ENCODE results near the gene RFPL2. TPM values are rescaled to one million over a fixed set of nuclear protein-coding genes. Genes with fewer than 3 reads are reported as not detected.

Gene RFPL2
- total and polyA plus RNA-seq, 4 donors = 0.33 to 6.6 (median 2.1) TPM

- Histone ChIP-seq H3K4me3 (ENCODE audit: low read depth, low read length) (no peak overlapping the region), H3K9me3 (ENCODE audit: control insufficient read depth, insufficient read depth, low read length) (no peaks in the 10 kb centered on the region), H3K27me3 (ENCODE audit: control insufficient read depth, insufficient read depth, low read length) (peaks cover 14% of the 10 kb centered on the region), H3K36me3 (ENCODE audit: control insufficient read depth, insufficient read depth, low read length) (peaks cover 5% of the 10 kb centered on the region), H3K4me1 (ENCODE audit: control insufficient read depth, insufficient read depth, low read length) (peaks cover 38% of the 10 kb centered on the region), H3K27ac (ENCODE audit: low read depth, low read length) (no peak overlapping the region)
- DNase-seq (ENCODE audit: low read depth in 4 of 6, low spot score in 6 of 6) = no peak
- 77% methylated on average over 4 of the region's 4 CpGs for WGBS (ENCODE audit: insufficient coverage)
Observed at GRCh38 chr22:32207971-32208480, 3.2 kb upstream of the RFPL2 start.

- Histone ChIP-seq H3K4me3 (ENCODE audit: low read depth, low read length) (no peak overlapping the region), H3K27ac (ENCODE audit: low read depth, low read length) (no peak overlapping the region), H3K27me3 (ENCODE audit: control insufficient read depth, insufficient read depth, low read length) (peaks cover 18% of the 10 kb centered on the region), H3K9me3 (ENCODE audit: control insufficient read depth, insufficient read depth, low read length) (no peaks in the 10 kb centered on the region), H3K4me1 (ENCODE audit: control insufficient read depth, insufficient read depth, low read length) (peaks cover 47% of the 10 kb centered on the region), H3K36me3 (ENCODE audit: control insufficient read depth, insufficient read depth, low read length) (peaks cover 5% of the 10 kb centered on the region)
- WGBS (ENCODE audit: insufficient coverage) = 89% methylated on average over 21 of the region's 22 CpGs
- DNase-seq (ENCODE audit: low read depth in 4 of 6, low spot score in 6 of 6) = peak in 1 of 6 donors; percentile 23
Observed at GRCh38 chr22:32206774-32207758, 2.2 kb upstream of the RFPL2 start.

DNA sequence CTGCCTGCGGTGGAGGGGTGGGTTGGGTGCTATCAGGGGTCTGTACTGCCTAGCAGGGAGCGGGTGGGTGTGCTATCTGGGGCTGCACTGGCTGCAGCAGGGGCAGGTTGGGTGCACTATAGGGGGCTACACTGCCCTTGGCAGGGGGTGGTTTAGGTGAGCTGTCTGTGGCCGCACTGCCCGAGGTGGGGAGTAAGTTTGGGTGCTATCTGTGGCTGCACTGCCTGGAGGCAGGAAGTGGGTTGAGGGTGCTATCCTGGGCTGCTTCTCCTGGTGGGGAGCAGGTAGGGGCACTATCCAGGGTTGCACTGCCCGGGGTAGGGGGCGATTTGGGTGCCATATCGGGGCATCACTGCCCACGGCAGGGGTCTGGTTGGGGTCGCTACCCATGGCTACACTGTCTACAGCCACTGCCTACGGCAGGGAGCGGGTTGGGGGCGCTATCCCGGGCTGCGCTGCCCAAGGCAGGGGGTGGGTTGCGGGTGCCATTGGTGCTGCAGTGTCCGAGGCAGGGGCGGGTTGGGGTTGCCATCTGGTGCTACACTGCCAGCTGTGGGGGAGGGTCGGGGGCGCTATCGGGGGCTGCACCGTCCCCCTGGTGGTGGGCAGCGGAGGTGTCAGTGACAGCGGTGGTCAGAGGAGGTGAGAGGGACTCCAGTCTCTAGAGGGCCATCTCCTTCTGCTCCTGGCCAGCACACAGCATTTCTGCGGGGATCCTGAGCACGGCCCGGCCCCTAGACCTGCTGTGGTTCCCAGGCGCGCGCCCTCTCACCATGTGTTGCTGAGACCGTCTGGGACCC is 1.3 kb upstream of the RFPL2 start:
- H3K27me3 ChIP-seq (ENCODE audit: control insufficient read depth, insufficient read depth, low read length) = peaks cover 18% of the 10 kb centered on the region
- H3K27ac ChIP-seq (ENCODE audit: low read depth, low read length) = no peak overlapping the region
- peaks cover 5% of the 10 kb centered on the region for H3K36me3 ChIP-seq (ENCODE audit: control insufficient read depth, insufficient read depth, low read length)
- no peak for DNase-seq (ENCODE audit: low read depth in 4 of 6, low spot score in 6 of 6)
- no peaks in the 10 kb centered on the region for H3K9me3 ChIP-seq (ENCODE audit: control insufficient read depth, insufficient read depth, low read length)
- H3K4me3 ChIP-seq (ENCODE audit: low read depth, low read length) = no peak overlapping the region
- WGBS (ENCODE audit: insufficient coverage) = 95% methylated on average over 25 of the region's 30 CpGs
- peaks cover 47% of the 10 kb centered on the region for H3K4me1 ChIP-seq (ENCODE audit: control insufficient read depth, insufficient read depth, low read length)

GRCh38 chr22:32204040-32204855 is 625 bp downstream of the RFPL2 start:
- Histone ChIP-seq H3K27ac (ENCODE audit: low read depth, low read length) (no peak overlapping the region), H3K27me3 (ENCODE audit: control insufficient read depth, insufficient read depth, low read length) (peaks cover 18% of the 10 kb centered on the region), H3K4me1 (ENCODE audit: control insufficient read depth, insufficient read depth, low read length) (peaks cover 51% of the 10 kb centered on the region), H3K4me3 (ENCODE audit: low read depth, low read length) (peak overlapping the region; percentile 21), H3K9me3 (ENCODE audit: control insufficient read depth, insufficient read depth, low read length) (no peaks in the 10 kb centered on the region), H3K36me3 (ENCODE audit: control insufficient read depth, insufficient read depth, low read length) (peaks cover 5% of the 10 kb centered on the region)
- DNase-seq (ENCODE audit: low read depth in 4 of 6, low spot score in 6 of 6) = peak in 2 of 6 donors; percentile 20 to 79
- whole genome bisulfite sequencing (ENCODE audit: insufficient coverage) = 48% methylated on average over 39 of the region's 42 CpGs

- H3K36me3 ChIP-seq (ENCODE audit: control insufficient read depth, insufficient read depth, low read length) = no peaks in the 10 kb centered on the region
- H3K9me3 ChIP-seq (ENCODE audit: control insufficient read depth, insufficient read depth, low read length) = no peaks in the 10 kb centered on the region
- H3K27me3 ChIP-seq (ENCODE audit: control insufficient read depth, insufficient read depth, low read length) = peaks cover 18% of the 10 kb centered on the region
- no peak overlapping the region for H3K27ac ChIP-seq (ENCODE audit: low read depth, low read length)
- 33% methylated on average over 52 of the region's 53 CpGs for WGBS (ENCODE audit: insufficient coverage)
- peak in 1 of 6 donors; percentile 35 for DNase-seq (ENCODE audit: low read depth in 4 of 6, low spot score in 6 of 6)
- H3K4me1 ChIP-seq (ENCODE audit: control insufficient read depth, insufficient read depth, low read length) = peaks cover 51% of the 10 kb centered on the region
- peak overlapping the region; percentile 21 for H3K4me3 ChIP-seq (ENCODE audit: low read depth, low read length)
Observed at GRCh38 chr22:32203181-32204039, 1.5 kb downstream of the RFPL2 start.

DNA sequence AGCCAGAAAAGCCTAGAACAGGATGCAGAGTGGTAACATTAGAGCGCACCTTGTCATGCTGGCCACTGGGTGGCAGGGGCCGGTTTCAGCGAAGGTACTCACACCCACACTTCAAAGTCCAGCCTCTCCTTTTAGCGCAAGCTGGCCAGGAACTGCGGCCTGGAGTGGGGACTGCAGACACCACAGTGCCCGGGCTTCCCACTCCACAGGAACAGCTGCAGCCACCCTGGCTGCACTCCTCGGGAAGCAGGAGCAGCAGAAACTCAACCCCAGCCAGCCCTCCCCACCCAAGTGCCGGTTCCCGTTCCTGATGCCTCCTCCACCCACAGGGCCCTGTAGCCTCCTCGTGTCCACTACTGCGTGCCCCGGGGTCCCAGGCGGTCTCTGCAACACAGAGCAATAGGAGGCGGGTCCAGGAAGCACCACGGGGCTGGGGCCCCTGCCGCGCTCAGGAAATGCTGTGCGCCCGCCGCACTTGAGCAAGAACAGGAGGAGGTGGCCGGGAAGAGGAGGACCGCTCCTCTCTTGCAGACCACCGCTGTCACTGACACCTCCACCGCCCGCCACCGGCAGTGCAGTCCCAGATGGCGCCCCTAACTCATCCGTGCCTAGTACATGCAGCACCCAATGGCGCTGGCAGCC is 2.2 kb downstream of the RFPL2 start:
- 11% methylated on average over 28 of the region's 29 CpGs for WGBS (ENCODE audit: insufficient coverage)
- Histone ChIP-seq H3K27me3 (ENCODE audit: control insufficient read depth, insufficient read depth, low read length) (peaks cover 18% of the 10 kb centered on the region), H3K9me3 (ENCODE audit: control insufficient read depth, insufficient read depth, low read length) (no peaks in the 10 kb centered on the region), H3K36me3 (ENCODE audit: control insufficient read depth, insufficient read depth, low read length) (no peaks in the 10 kb centered on the region), H3K4me3 (ENCODE audit: low read depth, low read length) (peak overlapping the region; percentile 2), H3K4me1 (ENCODE audit: control insufficient read depth, insufficient read depth, low read length) (peaks cover 51% of the 10 kb centered on the region), H3K27ac (ENCODE audit: low read depth, low read length) (no peak overlapping the region)
- DNase-seq (ENCODE audit: low read depth in 4 of 6, low spot score in 6 of 6) = peak in 4 of 6 donors; percentile 13 to 91 (median 45)

DNA sequence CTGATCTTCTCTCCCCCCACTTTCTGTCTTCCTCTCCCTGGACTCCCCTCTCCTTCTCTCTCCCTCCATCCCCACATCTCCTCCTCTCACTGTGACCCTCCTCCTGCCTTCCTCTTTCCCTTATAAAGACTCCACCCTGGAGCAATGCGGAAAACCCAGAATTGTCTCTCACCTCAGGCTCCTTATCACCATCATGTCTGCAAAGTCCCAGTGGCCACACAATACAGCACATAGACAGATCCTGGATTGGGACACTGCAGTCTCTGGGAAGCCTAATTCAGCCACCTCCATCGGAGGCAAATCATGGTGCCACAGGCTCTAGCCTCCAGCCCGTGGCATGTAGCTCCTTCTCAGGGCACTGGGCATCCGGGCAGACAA is 2.7 kb downstream of the RFPL2 start:
- peak overlapping the region; percentile 2 for H3K4me3 ChIP-seq (ENCODE audit: low read depth, low read length)
- no peaks in the 10 kb centered on the region for H3K9me3 ChIP-seq (ENCODE audit: control insufficient read depth, insufficient read depth, low read length)
- no peaks in the 10 kb centered on the region for H3K36me3 ChIP-seq (ENCODE audit: control insufficient read depth, insufficient read depth, low read length)
- no peak for DNase-seq (ENCODE audit: low read depth in 4 of 6, low spot score in 6 of 6)
- H3K27ac ChIP-seq (ENCODE audit: low read depth, low read length) = no peak overlapping the region
- H3K4me1 ChIP-seq (ENCODE audit: control insufficient read depth, insufficient read depth, low read length) = peaks cover 49% of the 10 kb centered on the region
- 42% methylated on average over 4 of the region's 4 CpGs for WGBS (ENCODE audit: insufficient coverage)
- H3K27me3 ChIP-seq (ENCODE audit: control insufficient read depth, insufficient read depth, low read length) = peaks cover 18% of the 10 kb centered on the region

DNA sequence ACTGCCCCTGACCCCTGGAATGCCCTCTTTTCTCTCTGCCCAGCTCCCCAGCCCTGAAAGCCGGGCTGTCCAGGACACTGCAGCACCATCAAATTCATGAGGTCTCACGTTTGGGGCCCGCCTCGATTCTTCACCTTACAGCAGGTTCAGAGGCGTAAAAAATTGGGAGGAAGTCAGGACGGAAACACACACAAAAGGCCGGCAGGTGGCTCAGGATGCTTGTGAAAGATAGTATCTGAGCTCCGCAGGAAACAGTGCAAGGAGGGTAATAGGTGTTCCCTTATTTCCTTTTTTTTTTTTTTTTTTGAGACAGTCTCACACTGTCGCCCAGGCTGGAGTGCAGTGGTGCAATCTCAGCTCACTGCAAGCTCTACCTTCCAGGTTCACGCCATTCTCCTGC is 4.1 kb downstream of the RFPL2 start:
- Histone ChIP-seq H3K9me3 (ENCODE audit: control insufficient read depth, insufficient read depth, low read length) (no peaks in the 10 kb centered on the region), H3K27ac (ENCODE audit: low read depth, low read length) (no peak overlapping the region), H3K36me3 (ENCODE audit: control insufficient read depth, insufficient read depth, low read length) (no peaks in the 10 kb centered on the region), H3K27me3 (ENCODE audit: control insufficient read depth, insufficient read depth, low read length) (peaks cover 18% of the 10 kb centered on the region), H3K4me1 (ENCODE audit: control insufficient read depth, insufficient read depth, low read length) (peaks cover 38% of the 10 kb centered on the region), H3K4me3 (ENCODE audit: low read depth, low read length) (no peak overlapping the region)
- DNase-seq (ENCODE audit: low read depth in 4 of 6, low spot score in 6 of 6) = no peak
- 79% methylated on average over 4 of the region's 10 CpGs for WGBS (ENCODE audit: insufficient coverage)

Data from spinal cord (tissue), 10 donors.